Measurements from ENCODE around the gene SMURF2. TPM values are rescaled to one million over a fixed set of nuclear protein-coding genes. Genes with fewer than 3 reads are reported as not detected.

The SMURF2 gene
- total and polyA plus RNA-seq, 8 donors, result 41.6 to 67.6 (median 52.7) TPM

GRCh38 chr17:64532409-64532808 is 129.7 kb downstream of the SMURF2 start:
- Histone ChIP-seq H3K4me3 (no peak overlapping the region), H3K36me3 (peaks cover 0 to 97% of the 10 kb centered on the region in 2 donors), H3K27me3 (no peaks in the 10 kb centered on the region), H3K9me3 (no peaks in the 10 kb centered on the region), H3K4me1 (no peaks in the 10 kb centered on the region), H3K27ac (peak overlapping the region in 1 of 2 donors; percentile 8)
- no peak for TF ChIP-seq CTCF (IDR thresholded peaks at IDR 0.05)
- DNase-seq, result no peak
- intact Hi-C loops (cut with DNase I), result no loop called here
- ATAC-seq, result no peak

GRCh38 chr17:64531955-64532371 is 130.1 kb downstream of the SMURF2 start:
- intact Hi-C loops (cut with DNase I), result no loop called here
- Histone ChIP-seq H3K4me1 (no peaks in the 10 kb centered on the region), H3K4me3 (no peak overlapping the region), H3K27me3 (no peaks in the 10 kb centered on the region), H3K27ac (peak overlapping the region in 1 of 2 donors; percentile 8), H3K36me3 (peaks cover 0 to 97% of the 10 kb centered on the region in 2 donors), H3K9me3 (no peaks in the 10 kb centered on the region)
- TF ChIP-seq CTCF (IDR thresholded peaks at IDR 0.05), result no peak
- DNase-seq (no peak), ATAC-seq (peak; percentile 80)

- Histone ChIP-seq H3K4me1 (no peaks in the 10 kb centered on the region), H3K27ac (no peak overlapping the region), H3K9me3 (no peaks in the 10 kb centered on the region), H3K36me3 (peaks cover 0 to 98% of the 10 kb centered on the region in 2 donors), H3K4me3 (no peak overlapping the region), H3K27me3 (no peaks in the 10 kb centered on the region)
- ATAC-seq (no peak), DNase-seq (no peak)
- no peak for TF ChIP-seq CTCF (IDR thresholded peaks at IDR 0.05)
- intact Hi-C loops (cut with DNase I), result no loop called here
Observed at GRCh38 chr17:64529221-64529620, 132.9 kb downstream of the SMURF2 start.

GRCh38 chr17:64527914-64528313 is 134.2 kb downstream of the SMURF2 start:
- intact Hi-C loops (cut with DNase I), result no loop called here
- H3K4me1 ChIP-seq, result no peaks in the 10 kb centered on the region
- H3K9me3 ChIP-seq, result no peaks in the 10 kb centered on the region
- DNase-seq, result no peak
- H3K27me3 ChIP-seq, result no peaks in the 10 kb centered on the region
- TF ChIP-seq CTCF (IDR thresholded peaks at IDR 0.05), result no peak
- H3K36me3 ChIP-seq, result peaks cover 0 to 98% of the 10 kb centered on the region in 2 donors
- H3K4me3 ChIP-seq, result no peak overlapping the region
- ATAC-seq, result no peak
- no peak overlapping the region for H3K27ac ChIP-seq

- Histone ChIP-seq H3K27ac (no peak overlapping the region), H3K36me3 (peaks cover 0 to 100% of the 10 kb centered on the region in 2 donors), H3K27me3 (no peaks in the 10 kb centered on the region), H3K9me3 (no peaks in the 10 kb centered on the region), H3K4me3 (no peak overlapping the region), H3K4me1 (no peaks in the 10 kb centered on the region)
- TF ChIP-seq CTCF (IDR thresholded peaks at IDR 0.05), result no peak
- intact Hi-C loops (cut with DNase I), result no loop called here
- no peak for DNase-seq
- no peak for ATAC-seq
Observed at GRCh38 chr17:64520359-64520758, 141.7 kb downstream of the SMURF2 start.

Measured in left lung (tissue), 10 donors.